Measurements from ENCODE around the gene KCNAB1. TPM values are rescaled to one million over a fixed set of nuclear protein-coding genes. Genes with fewer than 3 reads are reported as not detected.

KCNAB1 gene
- total and polyA plus RNA-seq, 4 donors = 0.76 to 2.8 (median 1.0) TPM

DNA sequence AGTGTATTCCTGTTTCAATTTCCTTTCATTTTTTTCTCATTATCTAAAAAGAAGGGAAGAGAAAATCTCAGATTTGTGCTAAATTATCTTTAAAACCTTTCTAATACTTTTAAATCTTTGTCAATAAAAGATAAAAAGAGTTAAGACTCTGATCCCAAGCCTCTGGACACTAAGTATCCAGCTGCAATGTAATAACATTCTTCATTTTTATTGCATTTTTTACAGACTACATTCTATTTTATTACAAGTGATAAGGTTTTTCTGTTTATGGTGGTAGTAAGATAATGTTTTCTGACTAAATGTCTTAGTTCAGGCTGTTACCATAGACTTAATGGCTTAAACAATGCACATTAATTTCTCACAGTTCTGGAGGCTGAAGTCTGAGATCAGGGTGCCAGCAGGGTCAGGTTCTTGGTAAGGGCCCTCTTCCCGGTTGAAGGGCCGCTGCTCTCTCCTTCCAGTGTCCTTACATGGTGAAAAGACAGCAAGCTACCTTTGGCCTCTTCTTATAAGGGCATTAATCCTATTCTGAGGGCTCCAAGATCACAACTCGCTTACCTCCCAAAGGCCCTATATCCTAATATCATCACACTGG is 19.7 kb downstream of the KCNAB1 start:
- TF ChIP-seq NR2F2 (IDR thresholded peaks at IDR 0.05) (no peak), YY1 (IDR thresholded peaks at IDR 0.05) (no peak), SP1 (IDR thresholded peaks at IDR 0.05) (no peak), FOXA2 (IDR thresholded peaks at IDR 0.05) (no peak), RXRA (IDR thresholded peaks at IDR 0.05) (no peak)
- TF ChIP-seq, protein P1, sequence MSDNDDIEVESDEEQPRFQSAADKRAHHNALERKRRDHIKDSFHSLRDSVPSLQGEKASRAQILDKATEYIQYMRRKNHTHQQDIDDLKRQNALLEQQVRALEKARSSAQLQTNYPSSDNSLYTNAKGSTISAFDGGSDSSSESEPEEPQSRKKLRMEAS (IDR thresholded peaks at IDR 0.05) = no peak
- TF ChIP-seq, protein P2, sequence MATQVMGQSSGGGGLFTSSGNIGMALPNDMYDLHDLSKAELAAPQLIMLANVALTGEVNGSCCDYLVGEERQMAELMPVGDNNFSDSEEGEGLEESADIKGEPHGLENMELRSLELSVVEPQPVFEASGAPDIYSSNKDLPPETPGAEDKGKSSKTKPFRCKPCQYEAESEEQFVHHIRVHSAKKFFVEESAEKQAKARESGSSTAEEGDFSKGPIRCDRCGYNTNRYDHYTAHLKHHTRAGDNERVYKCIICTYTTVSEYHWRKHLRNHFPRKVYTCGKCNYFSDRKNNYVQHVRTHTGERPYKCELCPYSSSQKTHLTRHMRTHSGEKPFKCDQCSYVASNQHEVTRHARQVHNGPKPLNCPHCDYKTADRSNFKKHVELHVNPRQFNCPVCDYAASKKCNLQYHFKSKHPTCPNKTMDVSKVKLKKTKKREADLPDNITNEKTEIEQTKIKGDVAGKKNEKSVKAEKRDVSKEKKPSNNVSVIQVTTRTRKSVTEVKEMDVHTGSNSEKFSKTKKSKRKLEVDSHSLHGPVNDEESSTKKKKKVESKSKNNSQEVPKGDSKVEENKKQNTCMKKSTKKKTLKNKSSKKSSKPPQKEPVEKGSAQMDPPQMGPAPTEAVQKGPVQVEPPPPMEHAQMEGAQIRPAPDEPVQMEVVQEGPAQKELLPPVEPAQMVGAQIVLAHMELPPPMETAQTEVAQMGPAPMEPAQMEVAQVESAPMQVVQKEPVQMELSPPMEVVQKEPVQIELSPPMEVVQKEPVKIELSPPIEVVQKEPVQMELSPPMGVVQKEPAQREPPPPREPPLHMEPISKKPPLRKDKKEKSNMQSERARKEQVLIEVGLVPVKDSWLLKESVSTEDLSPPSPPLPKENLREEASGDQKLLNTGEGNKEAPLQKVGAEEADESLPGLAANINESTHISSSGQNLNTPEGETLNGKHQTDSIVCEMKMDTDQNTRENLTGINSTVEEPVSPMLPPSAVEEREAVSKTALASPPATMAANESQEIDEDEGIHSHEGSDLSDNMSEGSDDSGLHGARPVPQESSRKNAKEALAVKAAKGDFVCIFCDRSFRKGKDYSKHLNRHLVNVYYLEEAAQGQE (IDR thresholded peaks at IDR 0.05) = no peak
- Histone ChIP-seq H3K9me3 (ENCODE audit: control insufficient read depth in 4 of 4, low read length in 3 of 4) (no peaks in the 10 kb centered on the region), H3K4me3 (ENCODE audit: low read depth in 1 of 3, low read length in 3 of 3) (no peak overlapping the region), H3K27me3 (ENCODE audit: control insufficient read depth in 4 of 4, insufficient read depth in 4 of 4, low read length in 3 of 4) (no peaks in the 10 kb centered on the region), H3K36me3 (ENCODE audit: control insufficient read depth in 4 of 4, insufficient read depth in 3 of 4, low read depth in 1 of 4, low read length in 3 of 4) (no peaks in the 10 kb centered on the region), H3K27ac (ENCODE audit: low read depth in 1 of 2, low read length in 2 of 2) (no peak overlapping the region), H3K4me1 (ENCODE audit: control insufficient read depth in 4 of 4, insufficient read depth in 4 of 4, low read length in 3 of 4) (no peaks in the 10 kb centered on the region), H3K9ac (ENCODE audit: low read depth in 1 of 2, low read length in 2 of 2) (no peak overlapping the region)
- DNase-seq (ENCODE audit: low spot score) = no peak
- WGBS = 79% methylated on average over 3 of the region's 3 CpGs

DNA sequence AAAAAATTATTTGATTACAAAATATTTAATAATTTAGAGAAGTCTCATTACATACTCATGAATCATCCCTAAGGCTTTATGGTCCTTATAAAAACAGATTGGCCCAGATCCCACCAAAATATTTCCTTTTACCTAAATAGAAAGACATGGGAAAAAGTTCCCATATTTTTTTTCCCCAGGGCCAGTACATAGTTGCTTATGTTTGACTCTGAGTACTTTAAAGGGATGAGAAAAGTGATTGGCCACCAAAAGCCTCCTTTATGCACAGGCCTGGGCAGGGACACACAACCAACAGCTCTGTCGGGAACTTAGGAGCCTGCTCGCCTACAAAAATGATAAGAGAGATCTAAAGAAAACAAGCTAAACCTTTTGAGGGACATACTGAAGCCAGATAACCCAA is 22.3 kb downstream of the KCNAB1 start:
- no peaks in the 10 kb centered on the region for H3K4me1 ChIP-seq (ENCODE audit: control insufficient read depth in 4 of 4, insufficient read depth in 4 of 4, low read length in 3 of 4)
- TF ChIP-seq YY1 (IDR thresholded peaks at IDR 0.05) = no peak
- TF ChIP-seq, protein P3, sequence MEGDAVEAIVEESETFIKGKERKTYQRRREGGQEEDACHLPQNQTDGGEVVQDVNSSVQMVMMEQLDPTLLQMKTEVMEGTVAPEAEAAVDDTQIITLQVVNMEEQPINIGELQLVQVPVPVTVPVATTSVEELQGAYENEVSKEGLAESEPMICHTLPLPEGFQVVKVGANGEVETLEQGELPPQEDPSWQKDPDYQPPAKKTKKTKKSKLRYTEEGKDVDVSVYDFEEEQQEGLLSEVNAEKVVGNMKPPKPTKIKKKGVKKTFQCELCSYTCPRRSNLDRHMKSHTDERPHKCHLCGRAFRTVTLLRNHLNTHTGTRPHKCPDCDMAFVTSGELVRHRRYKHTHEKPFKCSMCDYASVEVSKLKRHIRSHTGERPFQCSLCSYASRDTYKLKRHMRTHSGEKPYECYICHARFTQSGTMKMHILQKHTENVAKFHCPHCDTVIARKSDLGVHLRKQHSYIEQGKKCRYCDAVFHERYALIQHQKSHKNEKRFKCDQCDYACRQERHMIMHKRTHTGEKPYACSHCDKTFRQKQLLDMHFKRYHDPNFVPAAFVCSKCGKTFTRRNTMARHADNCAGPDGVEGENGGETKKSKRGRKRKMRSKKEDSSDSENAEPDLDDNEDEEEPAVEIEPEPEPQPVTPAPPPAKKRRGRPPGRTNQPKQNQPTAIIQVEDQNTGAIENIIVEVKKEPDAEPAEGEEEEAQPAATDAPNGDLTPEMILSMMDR (IDR thresholded peaks at IDR 0.05; ENCODE audit: low read depth, low read length, missing input control) = no peak
- no peak for TF ChIP-seq NR2F2 (IDR thresholded peaks at IDR 0.05)
- TF ChIP-seq, protein P4, sequence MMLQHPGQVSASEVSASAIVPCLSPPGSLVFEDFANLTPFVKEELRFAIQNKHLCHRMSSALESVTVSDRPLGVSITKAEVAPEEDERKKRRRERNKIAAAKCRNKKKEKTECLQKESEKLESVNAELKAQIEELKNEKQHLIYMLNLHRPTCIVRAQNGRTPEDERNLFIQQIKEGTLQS (IDR thresholded peaks at IDR 0.05) = no peak
- no peak for TF ChIP-seq RXRA (IDR thresholded peaks at IDR 0.05)
- TF ChIP-seq TAF1 (conservative IDR thresholded peaks at IDR 0.05) = no peak
- TF ChIP-seq SP1 (IDR thresholded peaks at IDR 0.05) = no peak
- no peak for TF ChIP-seq JUND (IDR thresholded peaks at IDR 0.05)
- TF ChIP-seq FOXA1 (IDR thresholded peaks at IDR 0.05) = no peak
- TF ChIP-seq, protein P5, sequence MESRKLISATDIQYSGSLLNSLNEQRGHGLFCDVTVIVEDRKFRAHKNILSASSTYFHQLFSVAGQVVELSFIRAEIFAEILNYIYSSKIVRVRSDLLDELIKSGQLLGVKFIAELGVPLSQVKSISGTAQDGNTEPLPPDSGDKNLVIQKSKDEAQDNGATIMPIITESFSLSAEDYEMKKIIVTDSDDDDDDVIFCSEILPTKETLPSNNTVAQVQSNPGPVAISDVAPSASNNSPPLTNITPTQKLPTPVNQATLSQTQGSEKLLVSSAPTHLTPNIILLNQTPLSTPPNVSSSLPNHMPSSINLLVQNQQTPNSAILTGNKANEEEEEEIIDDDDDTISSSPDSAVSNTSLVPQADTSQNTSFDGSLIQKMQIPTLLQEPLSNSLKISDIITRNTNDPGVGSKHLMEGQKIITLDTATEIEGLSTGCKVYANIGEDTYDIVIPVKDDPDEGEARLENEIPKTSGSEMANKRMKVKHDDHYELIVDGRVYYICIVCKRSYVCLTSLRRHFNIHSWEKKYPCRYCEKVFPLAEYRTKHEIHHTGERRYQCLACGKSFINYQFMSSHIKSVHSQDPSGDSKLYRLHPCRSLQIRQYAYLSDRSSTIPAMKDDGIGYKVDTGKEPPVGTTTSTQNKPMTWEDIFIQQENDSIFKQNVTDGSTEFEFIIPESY (IDR thresholded peaks at IDR 0.05) = no peak
- TF ChIP-seq, protein P1 (IDR thresholded peaks at IDR 0.05) = no peak
- TF ChIP-seq, protein P2 (IDR thresholded peaks at IDR 0.05) = no peak
- TF ChIP-seq EGR1 (IDR thresholded peaks at IDR 0.05; ENCODE audit: low read depth in 2 of 2) = no peak
- no peak for TF ChIP-seq GABPA (IDR thresholded peaks at IDR 0.05 in 1 of 2, conservative IDR thresholded peaks at IDR 0.05 in 1 of 2)
- no peak for TF ChIP-seq RAD21 (IDR thresholded peaks at IDR 0.05)
- TF ChIP-seq FOXA2 (IDR thresholded peaks at IDR 0.05) = no peak
- no peak for TF ChIP-seq HNF4G (IDR thresholded peaks at IDR 0.05)
- TF ChIP-seq HNF4A (conservative IDR thresholded peaks at IDR 0.05) = no peak
- H3K9me3 ChIP-seq (ENCODE audit: control insufficient read depth in 4 of 4, low read length in 3 of 4) = no peaks in the 10 kb centered on the region
- no peaks in the 10 kb centered on the region for H3K36me3 ChIP-seq (ENCODE audit: control insufficient read depth in 4 of 4, insufficient read depth in 3 of 4, low read depth in 1 of 4, low read length in 3 of 4)
- no peak for DNase-seq (ENCODE audit: low spot score)
- H3K9ac ChIP-seq (ENCODE audit: low read depth in 1 of 2, low read length in 2 of 2) = no peak overlapping the region
- H3K27ac ChIP-seq (ENCODE audit: low read depth in 1 of 2, low read length in 2 of 2) = no peak overlapping the region
- no peaks in the 10 kb centered on the region for H3K27me3 ChIP-seq (ENCODE audit: control insufficient read depth in 4 of 4, insufficient read depth in 4 of 4, low read length in 3 of 4)
- 81% methylated on average over 2 of the region's 2 CpGs for WGBS
- H3K4me3 ChIP-seq (ENCODE audit: low read depth in 1 of 3, low read length in 3 of 3) = no peak overlapping the region

Data from liver (tissue), 9 donors.